Glutamatergic neuron (in vitro differentiated cells): ENCODE results near the gene RNF13. TPM values are rescaled to one million over a fixed set of nuclear protein-coding genes. Genes with fewer than 3 reads are reported as not detected.

Experiments
- DNase-seq: peaks from one replicate; pipeline ENCODE4 v3.0.0; 2022
- H3K27ac Mint-ChIP-seq: one replicate; pipeline ENCODE4 v1.8.0; 2020; ENCODE audit warnings: mild to moderate bottlenecking, mixed read lengths, inconsistent platforms; ENCODE audit not compliant: unreplicated experiment
- H3K27me3 Mint-ChIP-seq: one replicate; pipeline ENCODE4 v1.8.0; 2020; ENCODE audit warnings: mild to moderate bottlenecking, moderate library complexity, mixed read lengths, inconsistent platforms; ENCODE audit not compliant: unreplicated experiment
- H3K36me3 Mint-ChIP-seq: one replicate; pipeline ENCODE4 v1.8.0; 2020; ENCODE audit warnings: mild to moderate bottlenecking, mixed read lengths, inconsistent platforms; ENCODE audit not compliant: unreplicated experiment
- H3K4me1 Mint-ChIP-seq: one replicate; pipeline ENCODE4 v1.8.0; 2020; ENCODE audit warnings: mild to moderate bottlenecking, low read depth, mixed read lengths, inconsistent platforms; ENCODE audit not compliant: unreplicated experiment
- H3K4me3 Mint-ChIP-seq: one replicate; pipeline ENCODE4 v1.8.0; 2020; ENCODE audit warnings: mild to moderate bottlenecking, mixed read lengths, inconsistent platforms; ENCODE audit not compliant: unreplicated experiment
- H3K9me3 Mint-ChIP-seq: one replicate; pipeline ENCODE4 v1.8.0; 2020; ENCODE audit warnings: mild to moderate bottlenecking, moderate library complexity, mixed read lengths, inconsistent platforms; ENCODE audit not compliant: unreplicated experiment
- total RNA-seq: library from RNA; stranded (reverse); fragmentation: NEBNext Ultra II Directional; extraction: Animal tissue kit (Norgen Biotek cat#: 25700); gene quantifications from one replicate; pipeline ENCODE4 v1.2.1, GENCODE V29; 2021; ENCODE audit not compliant: unreplicated experiment
- TF ChIP-seq, protein P1 (sequence below): fragments of 200-600 bp; sonication (generic); IDR thresholded peaks from one replicate; pipeline ENCODE4 v1.5.0; 2021; ENCODE audit not compliant: partially characterized antibody, unreplicated experiment

RNF13 gene
- total RNA-seq, 1 donor from 2014 or later, result 29.0 TPM

DNA sequence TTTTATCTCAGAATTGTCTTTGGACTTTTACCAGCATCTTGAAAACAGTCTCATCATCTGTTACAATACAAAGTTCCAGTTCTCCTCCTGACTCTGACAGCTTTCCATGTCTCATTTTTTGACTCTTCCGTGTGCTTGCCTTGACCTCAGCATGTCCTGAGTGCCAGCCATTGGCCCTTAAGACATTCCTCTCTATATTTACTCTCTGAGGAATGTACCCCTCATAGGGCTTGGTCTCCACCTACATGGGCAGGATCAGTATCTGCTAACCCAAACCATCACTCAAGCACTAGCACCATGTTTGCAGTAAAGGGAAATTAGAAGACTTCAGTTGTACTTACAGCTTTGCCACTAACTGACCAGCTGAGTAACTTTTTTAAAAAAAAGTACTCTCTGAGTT lies 36.8 kb upstream of the RNF13 start:
- no peak for DNase-seq
- TF ChIP-seq, protein P1, sequence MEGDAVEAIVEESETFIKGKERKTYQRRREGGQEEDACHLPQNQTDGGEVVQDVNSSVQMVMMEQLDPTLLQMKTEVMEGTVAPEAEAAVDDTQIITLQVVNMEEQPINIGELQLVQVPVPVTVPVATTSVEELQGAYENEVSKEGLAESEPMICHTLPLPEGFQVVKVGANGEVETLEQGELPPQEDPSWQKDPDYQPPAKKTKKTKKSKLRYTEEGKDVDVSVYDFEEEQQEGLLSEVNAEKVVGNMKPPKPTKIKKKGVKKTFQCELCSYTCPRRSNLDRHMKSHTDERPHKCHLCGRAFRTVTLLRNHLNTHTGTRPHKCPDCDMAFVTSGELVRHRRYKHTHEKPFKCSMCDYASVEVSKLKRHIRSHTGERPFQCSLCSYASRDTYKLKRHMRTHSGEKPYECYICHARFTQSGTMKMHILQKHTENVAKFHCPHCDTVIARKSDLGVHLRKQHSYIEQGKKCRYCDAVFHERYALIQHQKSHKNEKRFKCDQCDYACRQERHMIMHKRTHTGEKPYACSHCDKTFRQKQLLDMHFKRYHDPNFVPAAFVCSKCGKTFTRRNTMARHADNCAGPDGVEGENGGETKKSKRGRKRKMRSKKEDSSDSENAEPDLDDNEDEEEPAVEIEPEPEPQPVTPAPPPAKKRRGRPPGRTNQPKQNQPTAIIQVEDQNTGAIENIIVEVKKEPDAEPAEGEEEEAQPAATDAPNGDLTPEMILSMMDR, result no peak
- Mint-ChIP-seq H3K36me3 (peaks cover 4% of the 10 kb centered on the region), H3K4me1 (peaks cover 4% of the 10 kb centered on the region), H3K4me3 (no peak overlapping the region), H3K9me3 (no peaks in the 10 kb centered on the region), H3K27me3 (peaks cover 5% of the 10 kb centered on the region), H3K27ac (no peak overlapping the region)

- TF ChIP-seq, protein P1, result no peak
- no peak overlapping the region for H3K27ac Mint-ChIP-seq
- no peaks in the 10 kb centered on the region for H3K9me3 Mint-ChIP-seq
- peaks cover 4% of the 10 kb centered on the region for H3K36me3 Mint-ChIP-seq
- H3K4me3 Mint-ChIP-seq, result no peak overlapping the region
- H3K27me3 Mint-ChIP-seq, result peaks cover 3% of the 10 kb centered on the region
- DNase-seq, result no peak
- no peaks in the 10 kb centered on the region for H3K4me1 Mint-ChIP-seq
These were observed 35.4 kb upstream of the RNF13 start for GRCh38 chr3:149777414-149778214.

- no peaks in the 10 kb centered on the region for H3K9me3 Mint-ChIP-seq
- DNase-seq, result no peak
- H3K27ac Mint-ChIP-seq, result no peak overlapping the region
- H3K4me3 Mint-ChIP-seq, result no peak overlapping the region
- TF ChIP-seq, protein P1, result no peak
- peaks cover 3% of the 10 kb centered on the region for H3K27me3 Mint-ChIP-seq
- peaks cover 4% of the 10 kb centered on the region for H3K36me3 Mint-ChIP-seq
- H3K4me1 Mint-ChIP-seq, result no peaks in the 10 kb centered on the region
These were observed 31.8 kb upstream of the RNF13 start for GRCh38 chr3:149781211-149781610.

- DNase-seq, result no peak
- TF ChIP-seq, protein P1, result no peak
- Mint-ChIP-seq H3K27ac (no peak overlapping the region), H3K36me3 (peaks cover 4% of the 10 kb centered on the region), H3K4me1 (no peaks in the 10 kb centered on the region), H3K4me3 (no peak overlapping the region), H3K27me3 (peaks cover 3% of the 10 kb centered on the region), H3K9me3 (no peaks in the 10 kb centered on the region)
These were observed 31.3 kb upstream of the RNF13 start for GRCh38 chr3:149781741-149782140.

- no peaks in the 10 kb centered on the region for H3K4me1 Mint-ChIP-seq
- no peaks in the 10 kb centered on the region for H3K27me3 Mint-ChIP-seq
- TF ChIP-seq, protein P1, result no peak
- no peaks in the 10 kb centered on the region for H3K9me3 Mint-ChIP-seq
- H3K4me3 Mint-ChIP-seq, result no peak overlapping the region
- H3K27ac Mint-ChIP-seq, result no peak overlapping the region
- H3K36me3 Mint-ChIP-seq, result no peaks in the 10 kb centered on the region
- no peak for DNase-seq
These were observed 29.4 kb upstream of the RNF13 start for GRCh38 chr3:149783576-149783975.
